H1 (cell line): Measurements from ENCODE around the gene SLC2A4. TPM values are rescaled to one million over a fixed set of nuclear protein-coding genes. Genes with fewer than 3 reads are reported as not detected.

Experiments used
- CTCF ChIA-PET: fragments of 300-600 bp; sonication (Branson Sonifier 250); formaldehyde crosslinking; loops from one replicate; lab custom pipeline; 2021; ENCODE audit not compliant: partially characterized antibody; lab: Charles Lee
- POLR2A ChIA-PET: fragments of 300-600 bp; sonication (Branson Sonifier 250); formaldehyde crosslinking; loops from one replicate; lab custom pipeline; 2021; ENCODE audit warnings: inconsistent platforms; ENCODE audit not compliant: partially characterized antibody; lab: Charles Lee
- DNase-seq, 2 experiments: peaks; one replicate each; pipeline versions ENCODE4 v3.0.0 to v3.0.0-alpha.2; 2010 to 2022; ENCODE audit warnings: low spot score in 2 of 2, low read depth in 1 of 2, mixed read lengths in 1 of 2
- FAIRE-seq: peaks from 2 replicates; lab custom pipeline; 2011; peaks lifted over from hg19 to GRCh38; lab: Jason Lieb, UNC
- H2AFZ ChIP-seq: 2 replicates; pipeline ENCODE4 v1.8.1; 2012; ENCODE audit warnings: low read length, inconsistent platforms
- H2AK5ac ChIP-seq: 2 replicates; pipeline ENCODE4 v1.6.1; 2013; ENCODE audit warnings: low read depth, low read length
- H2BK120ac ChIP-seq: replicated peaks from 2 replicates; pipeline ENCODE3; 2013; ENCODE audit warnings: low read depth, low read length, inconsistent platforms
- H2BK12ac ChIP-seq: 2 replicates; pipeline ENCODE4 v1.6.1; 2013; ENCODE audit warnings: low read depth, low read length
- H2BK15ac ChIP-seq: 2 replicates; pipeline ENCODE4 v1.6.1; 2013; ENCODE audit warnings: low read length
- H2BK20ac ChIP-seq: 2 replicates; pipeline ENCODE4 v1.6.1; 2013; ENCODE audit warnings: low read length
- H2BK5ac ChIP-seq: 2 replicates; pipeline ENCODE4 v1.6.1; 2013; ENCODE audit warnings: low read depth, low read length
- H3K14ac ChIP-seq: 2 replicates; pipeline ENCODE4 v1.6.1; 2013; ENCODE audit warnings: inconsistent platforms; ENCODE audit not compliant: insufficient read length
- H3K18ac ChIP-seq: 2 replicates; pipeline ENCODE4 v1.6.1; 2013; ENCODE audit warnings: low read length; ENCODE audit errors: extremely low read depth
- H3K23ac ChIP-seq: 2 replicates; pipeline ENCODE4 v1.6.1; 2013; ENCODE audit warnings: inconsistent platforms; ENCODE audit not compliant: insufficient read length
- H3K23me2 ChIP-seq: 2 replicates; pipeline ENCODE4 v1.6.1; 2013; ENCODE audit warnings: low read depth, low read length
- H3K27ac ChIP-seq: 2 replicates; pipeline ENCODE4 v1.6.1; 2011; ENCODE audit warnings: low read depth, low read length, inconsistent platforms
- H3K27me3 ChIP-seq, 4 experiments: replicated peaks in 1 of 4; 1 replicate in 1 of 4; 2 replicates in 3 of 4; pipeline versions ENCODE4 v1.6.1 to v1.8.1; 2011 to 2013; ENCODE audit warnings: low read length in 3 of 4, mild to moderate bottlenecking in 3 of 4, inconsistent platforms in 2 of 4, mixed read lengths in 2 of 4, moderate library complexity in 1 of 4; ENCODE audit not compliant: control insufficient read depth in 3 of 4, insufficient read depth in 3 of 4; ENCODE audit errors: extremely low read depth in 1 of 4
- H3K36me3 ChIP-seq, 4 experiments: 2 replicates each; pipeline versions ENCODE4 v1.6.1 to v1.8.1; 2011 to 2013; ENCODE audit warnings: mild to moderate bottlenecking in 4 of 4, low read length in 3 of 4, moderate library complexity in 2 of 4, control low read depth in 1 of 4, inconsistent platforms in 1 of 4; ENCODE audit not compliant: insufficient read depth in 4 of 4, control insufficient read depth in 2 of 4
- H3K4ac ChIP-seq: replicated peaks from 2 replicates; pipeline ENCODE3; 2013; ENCODE audit warnings: low read length, low read depth, mixed read lengths, inconsistent platforms; ENCODE audit not compliant: insufficient read length
- H3K4me1 ChIP-seq, 4 experiments: replicated peaks in 1 of 4; 1 replicate in 1 of 4; 2 replicates in 3 of 4; pipeline versions ENCODE4 v1.6.1 to v1.8.1; 2011 to 2013; ENCODE audit warnings: low read length in 3 of 4, inconsistent platforms in 2 of 4, mixed read lengths in 1 of 4; ENCODE audit not compliant: insufficient read depth in 4 of 4, control insufficient read depth in 3 of 4
- H3K4me2 ChIP-seq, 2 experiments: 2 replicates each; pipeline versions ENCODE4 v1.6.1 to v1.8.1; 2011 to 2013; ENCODE audit warnings: low read depth in 2 of 2, low read length in 2 of 2, control low read depth in 1 of 2, inconsistent platforms in 1 of 2, mild to moderate bottlenecking in 1 of 2; ENCODE audit not compliant: insufficient read depth in 1 of 2
- H3K4me3 ChIP-seq, 4 experiments: fragments of 200-600, 300-600 bp in 1 of 4; sonication (generic), shearing (Covaris generic), sonication (Bioruptor Twin) in 1 of 4; 2 replicates each; pipeline versions ENCODE4 v1.5.1 to v1.8.1; 2011 to 2016; ENCODE audit warnings: low read length in 4 of 4, low read depth in 3 of 4, control low read depth in 2 of 4, inconsistent platforms in 2 of 4, mild to moderate bottlenecking in 2 of 4, mixed read lengths in 1 of 4, moderate library complexity in 1 of 4; ENCODE audit not compliant: insufficient read depth in 2 of 4; ENCODE audit errors: extremely low read depth in 1 of 4
- H3K56ac ChIP-seq: replicated peaks from 2 replicates; pipeline ENCODE3; 2013; ENCODE audit warnings: low read depth, mild to moderate bottlenecking, mixed read lengths, low read length, inconsistent platforms; ENCODE audit not compliant: insufficient read length
- H3K79me1 ChIP-seq: 2 replicates; pipeline ENCODE4 v1.6.1; 2013; ENCODE audit warnings: low read depth, low read length, control low read depth
- H3K79me2 ChIP-seq, 2 experiments: 2 replicates each; pipeline versions ENCODE4 v1.6.1 to v1.8.1; 2012 to 2013; ENCODE audit warnings: low read length in 2 of 2, mild to moderate bottlenecking in 2 of 2, inconsistent platforms in 1 of 2; ENCODE audit not compliant: insufficient read depth in 2 of 2, control insufficient read depth in 1 of 2
- H3K9ac ChIP-seq, 4 experiments: replicated peaks in 1 of 4; 1 replicate in 1 of 4; 2 replicates in 3 of 4; pipeline versions ENCODE4 v1.6.1 to v1.8.1; 2011 to 2013; ENCODE audit warnings: low read depth in 3 of 4, low read length in 3 of 4, control low read depth in 2 of 4, mild to moderate bottlenecking in 2 of 4, moderate library complexity in 2 of 4, inconsistent platforms in 1 of 4; ENCODE audit errors: extremely low read depth in 1 of 4
- H3K9me3 ChIP-seq, 2 experiments: 2 replicates each; pipeline versions ENCODE4 v1.6.1 to v1.8.1; 2012 to 2013; ENCODE audit warnings: mild to moderate bottlenecking in 2 of 2, moderate library complexity in 2 of 2, control low read depth in 1 of 2, inconsistent platforms in 1 of 2, low read depth in 1 of 2, low read length in 1 of 2, mixed read lengths in 1 of 2; ENCODE audit not compliant: insufficient read depth in 2 of 2
- H4K20me1 ChIP-seq, 2 experiments: replicated peaks in 1 of 2; 2 replicates each; pipeline versions ENCODE3 to v1.8.1; 2011 to 2013; ENCODE audit warnings: inconsistent platforms in 2 of 2, low read length in 2 of 2, mild to moderate bottlenecking in 1 of 2; ENCODE audit not compliant: insufficient read depth in 2 of 2, control insufficient read depth in 1 of 2
- H4K5ac ChIP-seq: 2 replicates; pipeline ENCODE4 v1.6.1; 2013; ENCODE audit warnings: low read length, low read depth, mixed read lengths, inconsistent platforms; ENCODE audit not compliant: insufficient read length
- H4K8ac ChIP-seq: 2 replicates; pipeline ENCODE4 v1.8.0; 2013; ENCODE audit warnings: mild to moderate bottlenecking, moderate library complexity, low read length, inconsistent platforms; ENCODE audit not compliant: insufficient read depth; ENCODE audit errors: extremely low read depth
- H4K91ac ChIP-seq: replicated peaks from 2 replicates; pipeline ENCODE3; 2013; ENCODE audit warnings: low read length, mixed read lengths, inconsistent platforms; ENCODE audit not compliant: insufficient read length
- ATF3 ChIP-seq: IDR thresholded peaks from 2 replicates; pipeline ENCODE4 v1.6.1; 2011; ENCODE audit warnings: low read depth, mild to moderate bottlenecking, low read length; ENCODE audit not compliant: insufficient read depth
- CREB1 ChIP-seq: IDR thresholded peaks from 2 replicates; pipeline ENCODE4 v1.6.1; 2012; ENCODE audit warnings: inconsistent platforms
- EGR1 ChIP-seq: IDR thresholded peaks from 2 replicates; pipeline ENCODE4 v1.6.1; 2011; ENCODE audit warnings: low read depth, low read length, borderline replicate concordance
- JUND ChIP-seq: IDR thresholded peaks from 2 replicates; pipeline ENCODE4 v1.6.1; 2011; ENCODE audit warnings: mild to moderate bottlenecking, improper control_type of control experiment, low read length
- NRF1 ChIP-seq: IDR thresholded peaks from 2 replicates; pipeline ENCODE4 v1.6.1; 2011; ENCODE audit warnings: mild to moderate bottlenecking, low read depth, low read length, improper control_type of control experiment
- POLR2A ChIP-seq, 2 experiments: IDR thresholded peaks; 1 replicate in 1 of 2; 2 replicates in 1 of 2; pipeline ENCODE4 v1.6.1; 2011; ENCODE audit warnings: low read depth in 2 of 2, low read length in 2 of 2, mild to moderate bottlenecking in 2 of 2; ENCODE audit errors: control extremely low read depth in 1 of 2
- RFX5 ChIP-seq: IDR thresholded peaks from 2 replicates; pipeline ENCODE4 v1.6.1; 2011; ENCODE audit warnings: low read depth, low read length, improper control_type of control experiment, borderline replicate concordance
- SIRT6 ChIP-seq: IDR thresholded peaks from one replicate; pipeline ENCODE4 v1.7.1; 2012; ENCODE audit warnings: low read length, inconsistent platforms
- SUZ12 ChIP-seq: fragments of 200-600 bp; sonication (generic); IDR thresholded peaks from 2 replicates; pipeline ENCODE4 v1.6.1; 2012; ENCODE audit warnings: mild to moderate bottlenecking, inconsistent platforms, low read length, moderate library complexity, mixed read lengths
- TAF7 ChIP-seq: optimal IDR thresholded peaks from 2 replicates; pipeline ENCODE3; 2011; ENCODE audit warnings: low read depth, mild to moderate bottlenecking, inconsistent platforms, low read length, moderate library complexity, borderline replicate concordance
- YY1 ChIP-seq: IDR thresholded peaks from 2 replicates; pipeline ENCODE4 v1.6.1; 2011; ENCODE audit warnings: low read depth, mild to moderate bottlenecking, low read length
- WGBS, 2 experiments: shearing (Covaris generic) in 1 of 2; methylation state at CpG; one replicate each; pipeline versions ENCODE4 v1.1.6 to v1.1.7; 2013 to 2015; ENCODE audit warnings: low lambda C conversion rate in 2 of 2, mixed read lengths in 2 of 2, inconsistent platforms in 1 of 2, low coverage in 1 of 2, missing lambda C conversion rate in 1 of 2; ENCODE audit not compliant: insufficient replicate concordance in 2 of 2, insufficient coverage in 1 of 2, insufficient read length in 1 of 2; ENCODE audit errors: extremely low coverage in 1 of 2, missing lambda C conversion rate in 1 of 2; 5-methylcytosine and 5-hydroxymethylcytosine counted together
- polyA plus RNA-seq, 7 experiments: library from polyadenylated mRNA; depleted of rRNA in 3 of 7; stranded (reverse) in 5 of 7; unstranded in 2 of 7; fragments of >200 nt in 5 of 7; fragments of 200-250 nt in 2 of 7; gene quantifications; 1 replicate in 5 of 7; 2 replicates in 1 of 7; 4 replicates in 1 of 7; pipeline versions ENCODE4 v1.2.1 to v1.2.3, GENCODE V29; 2011 to 2013; ENCODE audit warnings: missing spikeins in 2 of 7, mixed read lengths in 2 of 7
- total RNA-seq: library from RNA; stranded (reverse); fragmentation: NEBNext Ultra II Directional; extraction: Animal tissue kit (Norgen Biotek cat#: 25700); gene quantifications from 2 replicates; pipeline ENCODE4 v1.2.1, GENCODE V29; 2021

The SLC2A4 gene
- total and polyA plus RNA-seq, 2 of the 8 experiments (the other 6 are each of a cell fraction or from before 2014, with no cell fraction given): 5.7 to 6.9 TPM

GRCh38 chr17:7239091-7240027 lies 42.2 kb upstream of the SLC2A4 start, which contains the start of gene PHF23:
Gene PHF23, minus strand, starts transcription at chr17:7239457. Its CDS starts 178 bp downstream, at chr17:7239279.
- peak; percentile 78 for FAIRE-seq
- WGBS, 2 experiments: 5% methylated on average over 14 of the region's 72 CpGs; no CpG with 5 or more reads in 1 of the 2 experiments
- Histone ChIP-seq H2BK20ac (no peak within 1 kb of the TSS), H3K4me1 (peaks cover 5 to 24% (median 12%) of the 10 kb centered on the region in 4 experiments), H4K8ac (peak within 1 kb of the TSS; percentile 90), H3K9me3 (no peaks in the 10 kb centered on the region), H2BK12ac (0 out of 2 replicates have a peak within 1 kb of the TSS, but pooled peaks have one; percentile 9), H3K4me3 (peak within 1 kb of the TSS; percentile 91 to 97 (median 94)), H4K20me1 (peaks cover 10 to 19% of the 10 kb centered on the region in 2 experiments), H3K9ac (peak within 1 kb of the TSS; percentile 81 to 93 (median 86)), H3K18ac (peak within 1 kb of the TSS; percentile 66; the same call in 1 of the 2 replicates), H3K36me3 (peaks cover 15 to 42% (median 26%) of the 10 kb centered on the region in 4 experiments; a peak in 7 of 8 replicates), H3K23me2 (peaks cover 18% of the 10 kb centered on the region), H3K4ac (peak within 1 kb of the TSS; percentile 91), H3K56ac (peak within 1 kb of the TSS; percentile 93), H2BK15ac (no peak within 1 kb of the TSS), H4K5ac (peak within 1 kb of the TSS; percentile 74), H3K14ac (no peak within 1 kb of the TSS), H3K79me1 (peaks cover 8% of the 10 kb centered on the region; the same call in 1 of the 2 replicates), H3K27ac (peak within 1 kb of the TSS; percentile 63), H3K23ac (no peak within 1 kb of the TSS), H4K91ac (peak within 1 kb of the TSS; percentile 77), H2BK120ac (no peak within 1 kb of the TSS), H2AK5ac (no peak within 1 kb of the TSS), H3K27me3 (no peaks in the 10 kb centered on the region), H2AFZ (no peak within 1 kb of the TSS), H3K79me2 (peaks cover 0 to 48% of the 10 kb centered on the region in 2 experiments; a peak in 2 of 4 replicates), H3K4me2 (peak within 1 kb of the TSS; percentile 92 to 93), H2BK5ac (peak within 1 kb of the TSS; percentile 87)
- DNase-seq: peak; percentile 94 to 99
- ChIA-PET CTCF (interaction anchor here (0.8 to 6.4 kb wide), 4 partner anchors 18 to 209 kb away, joined by 3 to 46 read pairs (median 10); partner anchors contain the start of genes ACADVL and DLG4), POLR2A (interaction anchor here (0.7 to 19.7 kb wide), 23 partner anchors 9 to 350 kb away, joined by 3 to 386 read pairs (median 4); partner anchors contain the start of genes ACADVL, ACAP1, CLDN7 and CTDNEP1)
- TF ChIP-seq JUND (no peak), SUZ12 (no peak), SIRT6 (no peak), POLR2A (IDR thresholded peaks at IDR 0.05; ENCODE audit: control extremely low read depth in 1 of 2, low read depth in 2 of 2, low read length in 2 of 2) (peak; percentile 27 to 36; a peak in 1 of 3 replicates), TAF7 (peak; percentile 24), ATF3 (0 out of 2 replicates have a peak, but pooled peaks have one; percentile 24), EGR1 (peak; percentile 81), NRF1 (peak; percentile 97), CREB1 (peak; percentile 58; the same call in 1 of the 2 replicates), RFX5 (no peak), YY1 (peak; percentile 91)
